Glomerular endothelial cell (primary cell): Measurements from ENCODE around the gene AQR. TPM values are rescaled to one million over a fixed set of nuclear protein-coding genes. Genes with fewer than 3 reads are reported as not detected.
"Not testable (repeated sequence)": the region's sequence is repeated elsewhere in the genome, so short reads cannot be mapped to it uniquely, and the experiment has no call there.

Source experiments
- DNase-seq: peaks from one replicate; pipeline ENCODE4 v3.0.0-alpha.2; 2011; ENCODE audit warnings: low read depth, low spot score; ENCODE audit errors: extremely low read depth
- total RNA-seq: library from RNA; depleted of rRNA; stranded (reverse); fragments of >200 nt; gene quantifications from 2 replicates; pipeline ENCODE4 v1.2.3, GENCODE V29; 2015

Gene AQR
- total RNA-seq, result 24.5 and 29.2 TPM in 2 replicates

GRCh38 chr15:34969340-34970097 is at the start of gene AQR:
Gene AQR (minus strand): TSS chr15:34969742. CDS start chr15:34969613, 129 bp downstream.
- DNase-seq, result peak; percentile 89

- no peak for DNase-seq
Measured at GRCh38 chr15:35014241-35014640, 44.7 kb upstream of the AQR start.

GRCh38 chr15:35013370-35013769 is 43.8 kb upstream of the AQR start:
- DNase-seq, result no peak

- DNase-seq, result no peak
Measured at GRCh38 chr15:35007397-35007796, 37.9 kb upstream of the AQR start.

- DNase-seq, result no peak
Measured at GRCh38 chr15:35005933-35006332, 36.4 kb upstream of the AQR start.

GRCh38 chr15:35003928-35004327 is 34.4 kb upstream of the AQR start:
- DNase-seq, result no peak

GRCh38 chr15:35000511-35000910 is 31.0 kb upstream of the AQR start:
- DNase-seq, result no peak

- DNase-seq, result no peak
Measured at GRCh38 chr15:34999906-35000305, 30.4 kb upstream of the AQR start.

- DNase-seq, result no peak
Measured at GRCh38 chr15:34994925-34995324, 25.4 kb upstream of the AQR start.

GRCh38 chr15:34993877-34994276 is 24.3 kb upstream of the AQR start:
- DNase-seq, result no peak

GRCh38 chr15:34993412-34993811 is 23.9 kb upstream of the AQR start:
- DNase-seq, result no peak

- DNase-seq, result no peak
Measured at GRCh38 chr15:34988027-34988902, 18.7 kb upstream of the AQR start, which contains the start of gene ZNF770. Gene ZNF770 (minus strand): TSS chr15:34988287. CDS start chr15:34983434, 4,853 bp downstream.

GRCh38 chr15:34987609-34988026 is 18.1 kb upstream of the AQR start:
- DNase-seq, result no peak

GRCh38 chr15:34986771-34987480 is 17.4 kb upstream of the AQR start:
- no peak for DNase-seq

GRCh38 chr15:34986326-34986725 is 16.8 kb upstream of the AQR start:
- DNase-seq, result no peak

- peak; percentile 66 for DNase-seq
Measured at GRCh38 chr15:34984889-34985630, 15.5 kb upstream of the AQR start.

- no peak for DNase-seq
Measured at GRCh38 chr15:34976743-34977142, 7.2 kb upstream of the AQR start.

- no peak for DNase-seq
Measured at GRCh38 chr15:34976073-34976472, 6.5 kb upstream of the AQR start.

GRCh38 chr15:34973512-34973911 is 4.0 kb upstream of the AQR start:
- no peak for DNase-seq

- not testable (repeated sequence) for DNase-seq
Measured at GRCh38 chr15:34970098-34970643, 629 bp upstream of the AQR start.
